Kidney (tissue), 14 donors: ENCODE results near the gene CADPS. TPM values are rescaled to one million over a fixed set of nuclear protein-coding genes. Genes with fewer than 3 reads are reported as not detected.
A peak's percentile ranks its signal among the peaks of the same experiment; 100 is the strongest.

Experiments used
- DNase-seq, 5 donors: peaks; one replicate each; pipeline ENCODE4 v3.0.0-alpha.2; 2013 to 2020
- FAIRE-seq: peaks from 2 replicates; lab custom pipeline; 2012; peaks lifted over from hg19 to GRCh38; lab: Jason Lieb, UNC
- H3K27ac ChIP-seq, 2 donors: one replicate each; pipeline ENCODE4 v1.7.0; 2013; ENCODE audit warnings: low read depth in 2 of 2, low read length in 2 of 2, inconsistent platforms in 1 of 2
- H3K27me3 ChIP-seq: one replicate; pipeline ENCODE4 v1.7.1; 2013; ENCODE audit warnings: low read length, inconsistent platforms; ENCODE audit not compliant: control insufficient read depth, insufficient read depth
- H3K36me3 ChIP-seq, 3 donors: one replicate each; pipeline versions ENCODE4 v1.7.0 to v1.7.1; 2013; ENCODE audit warnings: low read length in 3 of 3, control low read depth in 1 of 3, inconsistent platforms in 1 of 3; ENCODE audit not compliant: insufficient read depth in 3 of 3, control insufficient read depth in 2 of 3
- H3K4me1 ChIP-seq, 3 donors: one replicate each; pipeline versions ENCODE4 v1.7.0 to v1.7.1; 2013; ENCODE audit warnings: low read length in 3 of 3, inconsistent platforms in 1 of 3, low read depth in 1 of 3; ENCODE audit not compliant: control insufficient read depth in 2 of 3, insufficient read depth in 2 of 3
- H3K4me3 ChIP-seq, 3 donors: one replicate each; pipeline versions ENCODE4 v1.7.0 to v1.8.1; 2013; ENCODE audit warnings: low read length in 3 of 3, control low read depth in 1 of 3, inconsistent platforms in 1 of 3
- H3K9ac ChIP-seq, 3 donors: one replicate each; pipeline versions ENCODE4 v1.7.0 to v1.7.1; 2013; ENCODE audit warnings: low read length in 3 of 3, control low read depth in 1 of 3, inconsistent platforms in 1 of 3
- H3K9me3 ChIP-seq, 3 donors: one replicate each; pipeline versions ENCODE4 v1.7.0 to v1.7.1; 2013; ENCODE audit warnings: low read length in 3 of 3, control low read depth in 1 of 3, inconsistent platforms in 1 of 3; ENCODE audit not compliant: control insufficient read depth in 2 of 3, insufficient read depth in 1 of 3
- intact Hi-C: fragments of 100-400 bp; cut with DNase I; formaldehyde crosslinking; loops from one replicate; pipeline ENCODE4 v1.11.1; 2022
- polyA plus RNA-seq: library from polyadenylated mRNA; stranded (reverse); fragments of 350-450 nt; fragmentation: Illumina TruSeq; extraction: RNeasy Lipid Tissue Mini Kit (QIAGEN cat#74804); gene quantifications from one replicate; pipeline ENCODE4 v1.2.3, GENCODE V29; 2014; ENCODE audit warnings: low read depth, low replicate concordance; ENCODE audit not compliant: insufficient read depth
- total RNA-seq: library from RNA; stranded (reverse); fragmentation: NEBNext Ultra II Directional; extraction: Animal tissue kit (Norgen Biotek cat#: 25700); gene quantifications from one replicate; pipeline ENCODE4 v1.2.1, GENCODE V29; 2021
- TF ChIP-seq, protein P1 (sequence below): IDR thresholded peaks from 3 replicates; pipeline ENCODE4 v1.5.1; 2012; ENCODE audit warnings: mild to moderate bottlenecking, moderate library complexity, borderline replicate concordance; ENCODE audit not compliant: insufficient read depth; ENCODE audit errors: extremely low read depth
- donor health status: control.
- donor health status: control.
- donor health status: control.
- donor health status: control.
- donor health status: control.
- donor health status: DM: yes; HTN: yes; CAD: no.
- donor health status: Normal renal cell carcinoma (clear cell type).

The CADPS gene
- total and polyA plus RNA-seq, 2 donors from 2014 or later: 0.98 TPM; not detected in 1

DNA sequence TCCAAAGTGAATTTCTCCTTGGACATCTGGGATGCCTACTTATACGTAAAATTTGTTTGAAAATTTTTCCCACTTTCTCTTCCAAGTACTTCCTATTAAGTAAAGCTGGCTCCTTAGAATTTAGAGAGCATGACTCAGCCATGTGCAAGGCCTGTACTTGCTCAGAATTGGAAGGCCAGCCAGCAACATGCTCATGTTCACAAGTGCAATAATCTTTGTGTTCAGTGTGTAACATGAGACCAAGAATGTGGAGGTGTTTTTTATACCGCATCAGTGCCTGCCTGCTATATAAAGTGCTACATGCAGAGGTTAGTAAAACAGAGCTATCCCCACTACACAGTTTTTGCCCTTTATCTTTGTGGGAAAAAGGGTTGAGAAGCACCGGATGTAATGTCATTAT is 349.9 kb downstream of the CADPS start:
- no peak overlapping the region for H3K4me3 ChIP-seq
- H3K9me3 ChIP-seq: no peaks in the 10 kb centered on the region
- DNase-seq: peak in 4 of 5 donors; percentile 47 to 88 (median 72)
- TF ChIP-seq, protein P1, sequence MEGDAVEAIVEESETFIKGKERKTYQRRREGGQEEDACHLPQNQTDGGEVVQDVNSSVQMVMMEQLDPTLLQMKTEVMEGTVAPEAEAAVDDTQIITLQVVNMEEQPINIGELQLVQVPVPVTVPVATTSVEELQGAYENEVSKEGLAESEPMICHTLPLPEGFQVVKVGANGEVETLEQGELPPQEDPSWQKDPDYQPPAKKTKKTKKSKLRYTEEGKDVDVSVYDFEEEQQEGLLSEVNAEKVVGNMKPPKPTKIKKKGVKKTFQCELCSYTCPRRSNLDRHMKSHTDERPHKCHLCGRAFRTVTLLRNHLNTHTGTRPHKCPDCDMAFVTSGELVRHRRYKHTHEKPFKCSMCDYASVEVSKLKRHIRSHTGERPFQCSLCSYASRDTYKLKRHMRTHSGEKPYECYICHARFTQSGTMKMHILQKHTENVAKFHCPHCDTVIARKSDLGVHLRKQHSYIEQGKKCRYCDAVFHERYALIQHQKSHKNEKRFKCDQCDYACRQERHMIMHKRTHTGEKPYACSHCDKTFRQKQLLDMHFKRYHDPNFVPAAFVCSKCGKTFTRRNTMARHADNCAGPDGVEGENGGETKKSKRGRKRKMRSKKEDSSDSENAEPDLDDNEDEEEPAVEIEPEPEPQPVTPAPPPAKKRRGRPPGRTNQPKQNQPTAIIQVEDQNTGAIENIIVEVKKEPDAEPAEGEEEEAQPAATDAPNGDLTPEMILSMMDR: no peak
- H3K4me1 ChIP-seq: no peaks in the 10 kb centered on the region
- H3K27ac ChIP-seq: no peak overlapping the region
- no peaks in the 10 kb centered on the region for H3K36me3 ChIP-seq
- intact Hi-C loops: no loop called here
- no peak overlapping the region for H3K9ac ChIP-seq
- no peak for FAIRE-seq
- no peaks in the 10 kb centered on the region for H3K27me3 ChIP-seq

DNA sequence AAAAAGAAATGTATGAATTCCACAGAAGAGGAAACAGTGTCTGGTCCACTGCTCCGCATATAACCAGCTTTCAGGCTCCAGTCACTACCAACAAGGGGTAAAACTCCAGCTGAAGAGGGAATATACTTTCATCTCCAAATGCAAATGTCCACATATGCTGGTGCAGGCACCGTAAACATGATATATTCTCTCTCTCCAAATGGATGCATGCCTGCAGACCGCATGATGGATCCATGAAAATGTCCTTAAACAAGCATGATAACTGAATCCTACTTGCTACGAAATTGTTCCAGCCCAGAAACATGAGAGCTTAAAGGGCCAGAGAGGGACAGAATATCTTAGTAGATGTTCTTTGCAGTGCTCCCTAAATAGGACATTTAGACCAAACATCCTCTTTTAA is 351.5 kb downstream of the CADPS start:
- H3K9ac ChIP-seq: no peak overlapping the region
- DNase-seq (no peak), FAIRE-seq (no peak)
- no peaks in the 10 kb centered on the region for H3K36me3 ChIP-seq
- H3K9me3 ChIP-seq: no peaks in the 10 kb centered on the region
- no peaks in the 10 kb centered on the region for H3K27me3 ChIP-seq
- TF ChIP-seq, protein P1: no peak
- no peak overlapping the region for H3K27ac ChIP-seq
- no peak overlapping the region for H3K4me3 ChIP-seq
- intact Hi-C loops: no loop called here
- H3K4me1 ChIP-seq: no peaks in the 10 kb centered on the region

DNA sequence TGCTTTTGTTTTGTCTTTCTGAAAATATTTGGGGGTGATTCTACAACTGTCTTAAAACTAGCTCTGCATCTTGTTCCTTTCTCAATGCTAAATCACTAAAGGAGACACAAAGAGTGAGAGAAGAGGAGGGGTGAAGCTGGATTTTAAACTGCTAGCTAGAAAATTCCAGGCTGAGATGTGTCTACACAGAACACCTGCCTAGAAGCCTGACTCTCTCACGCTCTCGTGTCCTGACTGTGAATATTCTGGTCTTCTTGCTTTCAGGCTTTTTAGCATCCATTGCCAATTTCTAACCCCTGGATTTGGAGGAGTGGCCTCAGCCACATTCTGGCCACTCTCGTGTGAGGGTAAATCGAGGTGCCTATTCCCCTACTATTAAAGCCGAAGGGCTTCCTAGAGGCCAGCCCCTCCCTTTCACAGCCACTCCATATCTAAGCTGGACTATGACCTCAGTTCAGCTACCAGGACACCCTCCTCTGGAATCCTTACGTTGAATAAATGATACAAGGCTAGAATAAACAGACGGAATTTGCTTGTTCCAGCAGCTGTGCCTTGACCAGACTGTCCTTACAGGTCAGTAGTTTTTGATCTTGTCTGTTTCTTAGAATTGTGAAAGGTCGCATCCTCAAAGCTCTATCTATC is 353.6 kb downstream of the CADPS start:
- Histone ChIP-seq H3K27me3 (no peaks in the 10 kb centered on the region), H3K36me3 (no peaks in the 10 kb centered on the region), H3K9me3 (no peaks in the 10 kb centered on the region), H3K4me1 (no peaks in the 10 kb centered on the region), H3K27ac (no peak overlapping the region), H3K9ac (no peak overlapping the region), H3K4me3 (no peak overlapping the region)
- FAIRE-seq: no peak
- TF ChIP-seq, protein P1: no peak
- intact Hi-C loops: no loop called here
- no peak for DNase-seq

DNA sequence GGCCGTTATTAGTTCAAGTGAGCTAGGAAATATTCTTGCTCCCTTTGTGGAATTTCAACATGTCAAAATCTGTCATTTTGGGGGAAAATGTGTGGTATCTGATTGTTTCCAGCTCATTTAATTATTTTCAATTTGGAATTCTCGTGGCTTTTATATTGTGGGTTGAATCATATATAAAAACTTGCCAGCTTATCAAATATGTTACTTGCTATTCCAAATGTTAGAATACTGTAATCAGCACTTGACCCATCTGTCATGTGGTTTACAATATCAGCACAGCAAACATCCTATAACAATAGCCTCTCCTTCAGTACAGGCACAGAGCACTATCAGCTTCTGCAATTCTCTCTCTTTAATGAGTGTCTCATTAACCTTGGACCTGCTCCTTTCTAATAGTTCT is 371.7 kb downstream of the CADPS start:
- no peak overlapping the region for H3K9ac ChIP-seq
- no peaks in the 10 kb centered on the region for H3K36me3 ChIP-seq
- intact Hi-C loops: no loop called here
- DNase-seq (no peak), FAIRE-seq (no peak)
- no peaks in the 10 kb centered on the region for H3K4me1 ChIP-seq
- H3K27me3 ChIP-seq: no peaks in the 10 kb centered on the region
- no peak overlapping the region for H3K27ac ChIP-seq
- no peaks in the 10 kb centered on the region for H3K9me3 ChIP-seq
- H3K4me3 ChIP-seq: no peak overlapping the region
- TF ChIP-seq, protein P1: no peak
